HEK293 (cell line): ENCODE results near the gene ZNF771.

Source experiments
- ATF2 ChIP-seq: fragments of 450-650 bp; formaldehyde crosslinking; IDR thresholded peaks from 2 replicates; pipeline ENCODE4 v1.5.1; 2016; ENCODE audit warnings: missing biosample characterization, missing genetic modification characterization, low read depth
- CTCF ChIP-seq: fragments of 450-650 bp; formaldehyde crosslinking; IDR thresholded peaks from 2 replicates; pipeline ENCODE4 v1.5.1; 2016; ENCODE audit warnings: missing biosample characterization, missing genetic modification characterization
- MEIS1 ChIP-seq: sonication (generic); formaldehyde crosslinking; IDR thresholded peaks from 2 replicates; pipeline ENCODE4 v1.8.1; 2022; ENCODE audit warnings: missing genetic modification reagents, mild to moderate bottlenecking, borderline replicate concordance
- YY1 ChIP-seq: fragments of 450-650 bp; formaldehyde crosslinking; IDR thresholded peaks from 2 replicates; pipeline ENCODE4 v1.5.1; 2018; ENCODE audit warnings: missing biosample characterization, missing genetic modification characterization
- ZBTB20 ChIP-seq: fragments of 450-650 bp; formaldehyde crosslinking; IDR thresholded peaks from 2 replicates; pipeline ENCODE4 v1.5.1; 2016; ENCODE audit warnings: missing biosample characterization, missing genetic modification characterization
- ZFP37 ChIP-seq: fragments of 450-650 bp; formaldehyde crosslinking; IDR thresholded peaks from 2 replicates; pipeline ENCODE4 v1.5.1; 2016; ENCODE audit warnings: missing biosample characterization, missing genetic modification characterization
- ZNF18 ChIP-seq: fragments of 450-650 bp; formaldehyde crosslinking; IDR thresholded peaks from 2 replicates; pipeline ENCODE4 v1.5.1; 2016; ENCODE audit warnings: missing biosample characterization, missing genetic modification characterization
- ZNF24 ChIP-seq: fragments of 450-650 bp; formaldehyde crosslinking; IDR thresholded peaks from 2 replicates; pipeline ENCODE4 v1.5.1; 2016; ENCODE audit warnings: missing biosample characterization, missing genetic modification characterization
- ZNF274 ChIP-seq, 2 experiments: fragments of 200-500 bp in 1 of 2; fragments of 450-650 bp in 1 of 2; sonication (Bioruptor generic) in 1 of 2; formaldehyde crosslinking in 1 of 2; IDR thresholded peaks; 2 replicates each; pipeline versions ENCODE4 v1.5.1 to v1.6.1; 2014 to 2016; ENCODE audit warnings: borderline replicate concordance in 1 of 2, inconsistent platforms in 1 of 2, low read length in 1 of 2, missing biosample characterization in 1 of 2, missing genetic modification characterization in 1 of 2
- ZNF394 ChIP-seq: fragments of 450-650 bp; formaldehyde crosslinking; IDR thresholded peaks from 2 replicates; pipeline ENCODE4 v1.5.1; 2016; ENCODE audit warnings: missing biosample characterization, missing genetic modification characterization, mild to moderate bottlenecking, moderate library complexity, borderline replicate concordance
- ZNF449 ChIP-seq: fragments of 450-650 bp; formaldehyde crosslinking; IDR thresholded peaks from 2 replicates; pipeline ENCODE4 v1.5.1; 2017; ENCODE audit warnings: missing biosample characterization, mild to moderate bottlenecking, missing genetic modification characterization, moderate library complexity
- ZNF580 ChIP-seq: fragments of 450-650 bp; formaldehyde crosslinking; IDR thresholded peaks from 2 replicates; pipeline ENCODE4 v1.5.1; 2016; ENCODE audit warnings: missing biosample characterization, missing genetic modification characterization
- ZNF677 ChIP-seq: fragments of 450-650 bp; IDR thresholded peaks from 2 replicates; pipeline ENCODE4 v1.5.0; 2018; ENCODE audit warnings: missing biosample characterization, mild to moderate bottlenecking, missing genetic modification characterization, moderate library complexity
- ZNF792 ChIP-seq: fragments of 450-650 bp; formaldehyde crosslinking; IDR thresholded peaks from 2 replicates; pipeline ENCODE4 v1.5.1; 2016; ENCODE audit warnings: missing biosample characterization, missing genetic modification characterization

- no peak for TF ChIP-seq CTCF (tag by site-specific recombination)
- TF ChIP-seq ZFP37 (tag by site-specific recombination): no peak
- TF ChIP-seq ZNF18 (tag by site-specific recombination): no peak
- no peak for TF ChIP-seq YY1
- no peak for TF ChIP-seq MEIS1
- TF ChIP-seq ZBTB20 (tag by site-specific recombination): no peak
- no peak for TF ChIP-seq ZNF274 (IDR thresholded peaks at IDR 0.05; ENCODE audit: low read length)
- TF ChIP-seq ZNF274 (tag by site-specific recombination; IDR thresholded peaks at IDR 0.05; ENCODE audit: borderline replicate concordance): no peak
- TF ChIP-seq ZNF394 (tag by site-specific recombination): no peak
- TF ChIP-seq ZNF24 (tag by site-specific recombination): no peak
- no peak for TF ChIP-seq ATF2 (tag by site-specific recombination)
- no peak for TF ChIP-seq ZNF449 (tag by site-specific recombination)
- TF ChIP-seq ZNF677: no peak
- TF ChIP-seq ZNF792 (tag by site-specific recombination): no peak
- TF ChIP-seq ZNF580: no peak
Observed at GRCh38 chr16:30372725-30373124, 34.7 kb upstream of the ZNF771 start.
